ENCODE results near the gene SIMC1. TPM values are rescaled to one million over a fixed set of nuclear protein-coding genes. Genes with fewer than 3 reads are reported as not detected.
A peak's percentile ranks its signal among the peaks of the same experiment; 100 is the strongest.
"Not testable (repeated sequence)": the region's sequence is repeated elsewhere in the genome, so short reads cannot be mapped to it uniquely, and the experiment has no call there.

The SIMC1 gene
- total RNA-seq: 21.1 TPM
- 1 to 10 TPM; 6.1 to 8.4 (median 7.4) TPM for polyA plus RNA-seq

DNA sequence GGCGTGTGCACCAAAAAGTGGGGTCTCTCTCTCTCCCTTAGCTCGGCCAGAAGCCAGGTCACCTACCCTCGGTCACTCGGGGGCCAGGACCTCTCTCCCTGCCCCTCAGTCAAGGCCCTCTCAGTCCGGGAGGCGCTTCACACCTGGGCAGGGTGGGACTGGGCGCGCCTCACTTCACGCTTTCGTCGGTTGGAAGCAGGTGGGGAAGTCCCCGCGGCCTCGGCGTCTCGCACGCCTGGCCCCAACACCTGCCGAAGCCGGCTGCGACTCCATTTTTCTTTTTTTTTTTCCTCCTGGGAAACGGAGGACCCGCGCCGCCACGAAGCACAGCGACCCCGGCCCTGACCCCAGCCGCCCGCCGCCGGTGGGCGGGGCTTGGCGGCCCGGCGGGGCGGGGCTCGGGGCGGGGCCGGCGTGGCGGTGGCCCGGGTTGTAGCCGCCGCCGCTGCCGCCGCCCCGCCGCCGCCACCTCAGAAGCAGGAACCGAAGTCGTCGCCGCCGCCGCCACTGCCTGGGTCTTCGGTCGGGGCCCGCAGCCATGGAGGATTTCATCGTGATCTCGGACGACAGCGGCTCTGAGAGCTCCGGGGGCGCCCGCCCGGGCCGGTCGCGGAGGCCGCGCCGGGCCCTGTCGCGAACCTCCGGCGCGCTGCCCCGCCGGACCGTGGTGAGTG lies at the start of gene SIMC1:
SIMC1 (plus strand) TSS at position 454 of the 674 bp plus-strand sequence; CDS start at position 539, 85 bp downstream.
- not testable (repeated sequence) for H3K4me3 ChIP-seq (ENCODE audit: low read depth, low read length); H3K27me3 Mint-ChIP-seq; H3K36me3 ChIP-seq (ENCODE audit: control insufficient read depth, insufficient read depth, low read length); H3K4me1 Mint-ChIP-seq; H3K4me1 ChIP-seq (ENCODE audit: control insufficient read depth, insufficient read depth, low read length, poor library complexity, severe bottlenecking); H3K9me3 Mint-ChIP-seq; H3K36me3 Mint-ChIP-seq; H3K9me3 ChIP-seq (ENCODE audit: control insufficient read depth in 2 of 2, low read length in 2 of 2); H3K27me3 ChIP-seq (ENCODE audit: control insufficient read depth, insufficient read depth, low read length)
- H3K27ac ChIP-seq (ENCODE audit: insufficient read depth, low read length, poor library complexity, severe bottlenecking): peak within 1 kb of the TSS; percentile 5
- Mint-ChIP-seq H3K27ac (peak within 1 kb of the TSS in 2 of 3 donors; percentile 74 to 81), H3K4me3 (peak within 1 kb of the TSS; percentile 38 to 89 (median 84))
- peak; percentile 14 to 63 (median 54) for DNase-seq
- peak; percentile 64 to 70 for ATAC-seq (ENCODE audit: low read depth in 2 of 2)

DNA sequence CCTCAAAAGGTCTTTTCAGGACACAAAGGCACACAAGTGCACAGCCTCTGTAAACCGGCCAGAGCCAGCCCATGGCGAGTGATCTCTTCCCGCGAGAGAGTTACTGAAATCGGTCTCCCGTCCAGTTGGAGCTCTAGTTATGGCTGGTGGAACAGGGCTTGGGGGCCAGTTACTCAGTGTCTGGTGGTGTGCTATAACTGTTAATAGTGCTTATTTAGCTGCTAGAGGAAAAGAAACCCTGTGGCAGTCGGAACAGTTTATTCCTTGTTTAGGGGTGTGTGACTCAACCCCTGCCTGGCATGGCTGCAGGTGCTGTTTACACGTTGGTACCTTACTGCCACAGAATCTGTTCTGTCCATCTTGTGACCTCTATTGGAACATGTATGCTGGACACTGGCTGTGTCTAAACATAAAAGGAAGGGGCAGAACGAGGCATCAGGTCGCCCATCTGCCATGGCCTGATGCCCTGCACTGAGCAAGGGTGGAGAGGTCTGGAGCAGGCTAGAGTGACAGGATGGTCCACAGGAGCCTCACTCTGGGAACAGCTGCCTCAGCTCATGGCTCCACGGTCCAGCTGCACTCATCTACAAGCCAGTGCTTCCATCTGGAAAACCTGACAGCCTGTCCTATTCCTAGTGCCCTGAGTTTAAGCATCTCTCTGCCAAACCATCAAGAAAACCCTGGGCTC lies 49.6 kb upstream of the SIMC1 start:
- Mint-ChIP-seq H3K27ac (no peak overlapping the region), H3K36me3 (no peaks in the 10 kb centered on the region), H3K9me3 (no peaks in the 10 kb centered on the region), H3K27me3 (peaks cover 17% of the 10 kb centered on the region), H3K4me3 (no peak overlapping the region), H3K4me1 (no peaks in the 10 kb centered on the region)
- H3K4me1 ChIP-seq (ENCODE audit: control insufficient read depth, insufficient read depth, low read length, poor library complexity, severe bottlenecking): no peaks in the 10 kb centered on the region
- H3K4me3 ChIP-seq (ENCODE audit: low read depth, low read length): no peak overlapping the region
- DNase-seq (no peak), ATAC-seq (ENCODE audit: low read depth in 2 of 2) (no peak)
- no peaks in the 10 kb centered on the region for H3K36me3 ChIP-seq (ENCODE audit: control insufficient read depth, insufficient read depth, low read length)
- H3K27me3 ChIP-seq (ENCODE audit: control insufficient read depth, insufficient read depth, low read length): peaks cover under 1% of the 10 kb centered on the region
- no peak overlapping the region for H3K27ac ChIP-seq (ENCODE audit: insufficient read depth, low read length, poor library complexity, severe bottlenecking)
- no peaks in the 10 kb centered on the region for H3K9me3 ChIP-seq (ENCODE audit: control insufficient read depth in 2 of 2, low read length in 2 of 2)

DNA sequence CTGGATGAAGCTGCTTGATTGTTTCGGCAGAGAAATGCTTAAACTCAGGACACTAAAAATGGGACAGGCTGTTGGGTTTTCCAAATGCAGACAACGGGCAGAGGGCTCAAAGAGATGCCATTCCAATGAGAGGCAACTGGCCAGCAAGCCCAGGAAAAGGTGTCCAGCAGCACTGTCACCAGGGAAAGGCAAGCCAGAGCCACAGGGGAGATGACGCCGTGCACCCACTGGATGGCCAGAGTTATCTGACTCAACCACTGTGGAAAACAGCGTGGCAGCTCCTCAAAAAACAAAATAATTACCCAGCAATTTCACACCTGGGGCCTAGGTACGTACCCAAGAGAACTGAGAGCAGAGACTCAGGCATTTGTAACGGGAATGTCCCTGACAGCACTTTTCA lies 48.4 kb upstream of the SIMC1 start:
- no peaks in the 10 kb centered on the region for H3K9me3 ChIP-seq (ENCODE audit: control insufficient read depth in 2 of 2, low read length in 2 of 2)
- no peak overlapping the region for H3K4me3 Mint-ChIP-seq
- no peaks in the 10 kb centered on the region for H3K36me3 ChIP-seq (ENCODE audit: control insufficient read depth, insufficient read depth, low read length)
- peaks cover 13% of the 10 kb centered on the region for H3K27me3 Mint-ChIP-seq
- no peaks in the 10 kb centered on the region for H3K4me1 Mint-ChIP-seq
- no peak overlapping the region for H3K27ac Mint-ChIP-seq
- H3K27me3 ChIP-seq (ENCODE audit: control insufficient read depth, insufficient read depth, low read length): no peaks in the 10 kb centered on the region
- DNase-seq (no peak), ATAC-seq (ENCODE audit: low read depth in 2 of 2) (no peak)
- H3K27ac ChIP-seq (ENCODE audit: insufficient read depth, low read length, poor library complexity, severe bottlenecking): no peak overlapping the region
- no peaks in the 10 kb centered on the region for H3K9me3 Mint-ChIP-seq
- no peaks in the 10 kb centered on the region for H3K4me1 ChIP-seq (ENCODE audit: control insufficient read depth, insufficient read depth, low read length, poor library complexity, severe bottlenecking)
- no peaks in the 10 kb centered on the region for H3K36me3 Mint-ChIP-seq
- H3K4me3 ChIP-seq (ENCODE audit: low read depth, low read length): no peak overlapping the region

DNA sequence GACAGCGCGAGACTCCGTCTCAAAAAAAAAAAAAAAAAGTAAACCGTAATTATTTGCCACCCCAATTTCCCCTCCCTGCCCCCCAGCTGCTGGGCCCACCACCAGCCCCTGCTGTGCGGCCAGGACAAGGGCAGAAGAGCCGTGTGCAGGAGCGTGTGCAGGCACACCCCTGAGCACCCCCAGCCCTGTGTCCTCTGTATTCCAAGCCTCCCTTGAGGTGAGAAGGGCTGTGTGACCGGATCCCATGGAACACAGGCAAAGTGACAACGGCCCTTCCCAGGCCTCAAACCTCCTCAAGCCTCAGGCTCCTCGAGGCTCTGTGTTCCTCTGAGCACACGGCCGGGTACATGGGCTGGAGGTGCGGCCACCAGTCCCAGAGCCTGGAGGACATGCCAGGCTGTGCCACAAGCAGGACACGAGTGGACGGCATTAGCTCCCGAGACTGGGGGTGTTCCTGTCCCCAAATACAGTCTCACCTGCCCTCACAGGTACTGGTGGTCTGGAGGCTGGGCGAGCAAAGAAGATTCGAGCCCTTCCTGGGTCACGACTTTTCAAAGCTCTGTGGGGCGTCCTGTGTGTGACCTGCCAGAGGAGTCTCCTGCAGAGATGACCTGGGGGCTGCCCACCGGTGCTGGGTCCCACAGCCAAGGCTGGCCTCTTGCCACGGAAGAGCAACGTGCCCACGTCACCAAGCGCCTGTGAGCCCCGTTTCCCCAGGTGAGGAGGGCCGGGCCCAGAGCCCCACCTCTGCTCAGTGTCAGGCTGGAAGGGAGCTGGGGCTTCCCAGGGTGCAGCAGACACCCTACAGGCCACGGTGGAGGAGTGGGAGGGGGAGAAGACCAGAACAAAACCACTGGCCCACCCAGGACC lies 47.1 kb upstream of the SIMC1 start:
- H3K4me3 ChIP-seq (ENCODE audit: low read depth, low read length): no peak overlapping the region
- DNase-seq: no peak
- H3K9me3 ChIP-seq (ENCODE audit: control insufficient read depth in 2 of 2, low read length in 2 of 2): no peaks in the 10 kb centered on the region
- no peak overlapping the region for H3K27ac Mint-ChIP-seq
- H3K27ac ChIP-seq (ENCODE audit: insufficient read depth, low read length, poor library complexity, severe bottlenecking): no peak overlapping the region
- ATAC-seq (ENCODE audit: low read depth in 2 of 2): no peak
- H3K27me3 Mint-ChIP-seq: peaks cover 17% of the 10 kb centered on the region
- no peaks in the 10 kb centered on the region for H3K36me3 ChIP-seq (ENCODE audit: control insufficient read depth, insufficient read depth, low read length)
- H3K4me3 Mint-ChIP-seq: no peak overlapping the region
- no peaks in the 10 kb centered on the region for H3K27me3 ChIP-seq (ENCODE audit: control insufficient read depth, insufficient read depth, low read length)
- no peaks in the 10 kb centered on the region for H3K4me1 ChIP-seq (ENCODE audit: control insufficient read depth, insufficient read depth, low read length, poor library complexity, severe bottlenecking)
- H3K9me3 Mint-ChIP-seq: no peaks in the 10 kb centered on the region
- peaks cover 0 to 4% (median 0%) of the 10 kb centered on the region in 4 donors for H3K4me1 Mint-ChIP-seq
- no peaks in the 10 kb centered on the region for H3K36me3 Mint-ChIP-seq

GRCh38 chr5:176192094-176192721 lies 46.0 kb upstream of the SIMC1 start:
- no peaks in the 10 kb centered on the region for H3K27me3 ChIP-seq (ENCODE audit: control insufficient read depth, insufficient read depth, low read length)
- H3K36me3 ChIP-seq (ENCODE audit: control insufficient read depth, insufficient read depth, low read length): no peaks in the 10 kb centered on the region
- Mint-ChIP-seq H3K36me3 (no peaks in the 10 kb centered on the region), H3K9me3 (no peaks in the 10 kb centered on the region), H3K27ac (no peak overlapping the region), H3K4me3 (no peak overlapping the region), H3K4me1 (peaks cover 0 to 4% (median 0%) of the 10 kb centered on the region in 4 donors), H3K27me3 (peaks cover 11% of the 10 kb centered on the region)
- DNase-seq: no peak
- no peak overlapping the region for H3K4me3 ChIP-seq (ENCODE audit: low read depth, low read length)
- H3K9me3 ChIP-seq (ENCODE audit: control insufficient read depth in 2 of 2, low read length in 2 of 2): no peaks in the 10 kb centered on the region
- H3K27ac ChIP-seq (ENCODE audit: insufficient read depth, low read length, poor library complexity, severe bottlenecking): no peak overlapping the region
- H3K4me1 ChIP-seq (ENCODE audit: control insufficient read depth, insufficient read depth, low read length, poor library complexity, severe bottlenecking): no peaks in the 10 kb centered on the region
- ATAC-seq (ENCODE audit: low read depth in 2 of 2): no peak

DNA sequence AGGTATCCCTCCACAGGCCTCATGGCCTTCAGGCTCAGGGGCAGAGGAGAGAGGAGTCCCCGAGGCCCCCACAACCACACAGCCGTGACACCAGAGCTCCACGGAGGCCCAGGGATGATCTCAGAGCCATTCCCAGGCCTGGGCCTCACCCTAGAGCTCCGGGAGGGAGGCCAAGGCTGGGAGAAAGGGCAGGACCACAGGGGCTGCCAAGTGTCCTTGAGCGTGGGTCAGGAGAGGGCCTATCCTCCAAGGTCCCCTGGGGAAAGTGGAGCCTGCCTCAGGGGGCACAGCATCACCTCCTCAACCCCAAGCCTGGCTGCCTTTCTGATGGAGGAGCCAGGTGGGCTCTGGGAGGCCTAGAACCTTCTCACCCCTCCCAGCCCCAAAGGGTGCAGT lies 45.5 kb upstream of the SIMC1 start:
- H3K4me1 ChIP-seq (ENCODE audit: control insufficient read depth, insufficient read depth, low read length, poor library complexity, severe bottlenecking): not testable (repeated sequence)

DNA sequence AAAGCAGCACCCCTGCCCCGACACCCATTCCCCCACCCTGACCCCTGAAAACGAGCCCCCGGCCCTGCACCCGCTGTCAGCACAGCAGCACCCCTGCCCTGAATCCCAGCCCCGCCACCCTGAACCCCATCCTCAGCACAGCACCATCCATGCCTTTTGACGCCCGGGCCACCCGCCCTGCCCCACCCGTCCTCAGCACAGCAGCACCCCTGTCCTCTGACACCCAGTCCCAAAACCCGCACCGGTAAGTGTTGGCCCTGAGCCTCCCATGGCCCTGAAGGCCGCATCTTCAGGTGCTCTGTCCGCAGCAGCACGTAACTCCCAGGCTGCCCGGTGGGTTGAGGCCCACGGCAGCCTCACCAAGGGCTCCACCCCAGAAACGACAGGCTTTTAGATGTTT lies 44.6 kb upstream of the SIMC1 start:
- H3K27me3 ChIP-seq (ENCODE audit: control insufficient read depth, insufficient read depth, low read length); H3K4me3 ChIP-seq (ENCODE audit: low read depth, low read length); H3K27ac ChIP-seq (ENCODE audit: insufficient read depth, low read length, poor library complexity, severe bottlenecking); DNase-seq; H3K36me3 Mint-ChIP-seq; H3K9me3 ChIP-seq (ENCODE audit: control insufficient read depth in 2 of 2, low read length in 2 of 2); H3K27ac Mint-ChIP-seq; H3K36me3 ChIP-seq (ENCODE audit: control insufficient read depth, insufficient read depth, low read length); H3K4me1 Mint-ChIP-seq; ATAC-seq (ENCODE audit: low read depth in 2 of 2); H3K9me3 Mint-ChIP-seq; H3K4me1 ChIP-seq (ENCODE audit: control insufficient read depth, insufficient read depth, low read length, poor library complexity, severe bottlenecking): not testable (repeated sequence)
- Mint-ChIP-seq H3K27me3 (peaks cover 20% of the 10 kb centered on the region), H3K4me3 (peak overlapping the region in 1 of 4 donors; percentile 26)

More for the DNA sequence above, 45.5 kb upstream of the SIMC1 start:
- H3K4me1 Mint-ChIP-seq; H3K9me3 Mint-ChIP-seq; H3K36me3 ChIP-seq (ENCODE audit: control insufficient read depth, insufficient read depth, low read length); H3K36me3 Mint-ChIP-seq; DNase-seq; H3K27ac Mint-ChIP-seq; ATAC-seq (ENCODE audit: low read depth in 2 of 2); H3K4me3 Mint-ChIP-seq; H3K27ac ChIP-seq (ENCODE audit: insufficient read depth, low read length, poor library complexity, severe bottlenecking); H3K4me3 ChIP-seq (ENCODE audit: low read depth, low read length); H3K9me3 ChIP-seq (ENCODE audit: control insufficient read depth in 2 of 2, low read length in 2 of 2); H3K27me3 ChIP-seq (ENCODE audit: control insufficient read depth, insufficient read depth, low read length): not testable (repeated sequence)
- H3K27me3 Mint-ChIP-seq: peaks cover 15% of the 10 kb centered on the region

Data from CD4-positive, CD25-positive, alpha-beta regulatory T cell (primary cell).